ENCODE data around the gene RAB33A. TPM values are rescaled to one million over a fixed set of nuclear protein-coding genes. Genes with fewer than 3 reads are reported as not detected.

The RAB33A gene
- total RNA-seq = 0.98 TPM

GRCh38 chrX:130171446-130172126, at the start of gene RAB33A:
RAB33A (plus strand) TSS chrX:130171962; CDS start chrX:130172063, 101 bp downstream.
- TF ChIP-seq POLR2A (IDR thresholded peaks at IDR 0.05) = no peak
- no peak for TF ChIP-seq POLR2AphosphoS5 (IDR thresholded peaks at IDR 0.05; ENCODE audit: insufficient read depth in 1 of 2, low read depth in 1 of 2)
- no peak for TF ChIP-seq CTCF (IDR thresholded peaks at IDR 0.05)
- Histone ChIP-seq H3K4me1 (peaks cover 19% of the 10 kb centered on the region), H3K27ac (peak within 1 kb of the TSS; percentile 73), H3K27me3 (no peaks in the 10 kb centered on the region), H3K36me3 (no peaks in the 10 kb centered on the region), H3K4me3 (peak within 1 kb of the TSS; percentile 40 to 53), H3K9me3 (no peaks in the 10 kb centered on the region)
- intact Hi-C loops (cut with DNase I) = loop anchor here (5.0 kb wide), 1 partner anchor 49 kb away; no protein-coding TSS in a partner anchor
- no peak for DNase-seq (ENCODE audit: extremely low spot score in 2 of 2)

GRCh38 chrX:130124577-130124976, 47.2 kb upstream of the RAB33A start:
- Histone ChIP-seq H3K27me3 (no peaks in the 10 kb centered on the region), H3K4me1 (peaks cover 7% of the 10 kb centered on the region), H3K27ac (peak overlapping the region; percentile 57), H3K36me3 (no peaks in the 10 kb centered on the region), H3K9me3 (no peaks in the 10 kb centered on the region), H3K4me3 (no peak overlapping the region)
- intact Hi-C loops (cut with DNase I) = loop anchor here (5.0 kb wide), 1 partner anchor 48 kb away; the partner anchor contains the start of gene RAB33A
- DNase-seq (ENCODE audit: extremely low spot score in 2 of 2) = no peak
- no peak for TF ChIP-seq POLR2A (IDR thresholded peaks at IDR 0.05)
- TF ChIP-seq CTCF (IDR thresholded peaks at IDR 0.05) = no peak

GRCh38 chrX:130125091-130125874, 46.5 kb upstream of the RAB33A start:
- DNase-seq (ENCODE audit: extremely low spot score in 2 of 2) = no peak
- Histone ChIP-seq H3K27ac (peak overlapping the region; percentile 57), H3K4me1 (peaks cover 6% of the 10 kb centered on the region), H3K27me3 (no peaks in the 10 kb centered on the region), H3K9me3 (no peaks in the 10 kb centered on the region), H3K36me3 (no peaks in the 10 kb centered on the region), H3K4me3 (no peak overlapping the region)
- intact Hi-C loops (cut with DNase I) = no loop called here
- TF ChIP-seq POLR2A (IDR thresholded peaks at IDR 0.05) (no peak), CTCF (IDR thresholded peaks at IDR 0.05) (no peak), POLR2AphosphoS5 (IDR thresholded peaks at IDR 0.05; ENCODE audit: insufficient read depth in 1 of 2, low read depth in 1 of 2) (no peak)

- DNase-seq (ENCODE audit: extremely low spot score in 2 of 2) = no peak
- no peaks in the 10 kb centered on the region for H3K36me3 ChIP-seq
- intact Hi-C loops (cut with DNase I) = no loop called here
- H3K27ac ChIP-seq = no peak overlapping the region
- H3K4me1 ChIP-seq = no peaks in the 10 kb centered on the region
- H3K9me3 ChIP-seq = no peaks in the 10 kb centered on the region
- TF ChIP-seq CTCF (IDR thresholded peaks at IDR 0.05) (no peak), POLR2A (IDR thresholded peaks at IDR 0.05) (no peak), POLR2AphosphoS5 (IDR thresholded peaks at IDR 0.05; ENCODE audit: insufficient read depth in 1 of 2, low read depth in 1 of 2) (no peak)
- H3K27me3 ChIP-seq = no peaks in the 10 kb centered on the region
- H3K4me3 ChIP-seq = no peak overlapping the region
Observed at GRCh38 chrX:130130990-130131389, 40.8 kb upstream of the RAB33A start.

GRCh38 chrX:130136496-130136895, 35.3 kb upstream of the RAB33A start:
- Histone ChIP-seq H3K36me3 (no peaks in the 10 kb centered on the region), H3K9me3 (no peaks in the 10 kb centered on the region), H3K27ac (no peak overlapping the region), H3K4me1 (no peaks in the 10 kb centered on the region), H3K4me3 (no peak overlapping the region), H3K27me3 (no peaks in the 10 kb centered on the region)
- no peak for DNase-seq (ENCODE audit: extremely low spot score in 2 of 2)
- intact Hi-C loops (cut with DNase I) = no loop called here
- TF ChIP-seq POLR2A (IDR thresholded peaks at IDR 0.05) = no peak
- TF ChIP-seq CTCF (IDR thresholded peaks at IDR 0.05) = no peak
- no peak for TF ChIP-seq POLR2AphosphoS5 (IDR thresholded peaks at IDR 0.05; ENCODE audit: insufficient read depth in 1 of 2, low read depth in 1 of 2)
